Fibroblast of skin of back (primary cell): Measurements from ENCODE around the gene SMC1A. TPM values are rescaled to one million over a fixed set of nuclear protein-coding genes. Genes with fewer than 3 reads are reported as not detected.
"Not testable (repeated sequence)": the region's sequence is repeated elsewhere in the genome, so short reads cannot be mapped to it uniquely, and the experiment has no call there.

Experiments
- DNase-seq: peaks from one replicate; pipeline ENCODE4 v3.0.0-alpha.2; 2013
- polyA plus RNA-seq, 2 experiments: library from polyadenylated mRNA; unstranded; fragments of 120-200 nt; gene quantifications; one replicate each; pipeline ENCODE4 v1.2.1, GENCODE V29; 2013; ENCODE audit not compliant: insufficient read length in 2 of 2

Gene SMC1A
- polyA plus RNA-seq (2013, experiment 1 of 2; ENCODE audit: insufficient read length), result 61.1 TPM
- 35.9 TPM for polyA plus RNA-seq (2013, experiment 2 of 2; ENCODE audit: insufficient read length)

DNA sequence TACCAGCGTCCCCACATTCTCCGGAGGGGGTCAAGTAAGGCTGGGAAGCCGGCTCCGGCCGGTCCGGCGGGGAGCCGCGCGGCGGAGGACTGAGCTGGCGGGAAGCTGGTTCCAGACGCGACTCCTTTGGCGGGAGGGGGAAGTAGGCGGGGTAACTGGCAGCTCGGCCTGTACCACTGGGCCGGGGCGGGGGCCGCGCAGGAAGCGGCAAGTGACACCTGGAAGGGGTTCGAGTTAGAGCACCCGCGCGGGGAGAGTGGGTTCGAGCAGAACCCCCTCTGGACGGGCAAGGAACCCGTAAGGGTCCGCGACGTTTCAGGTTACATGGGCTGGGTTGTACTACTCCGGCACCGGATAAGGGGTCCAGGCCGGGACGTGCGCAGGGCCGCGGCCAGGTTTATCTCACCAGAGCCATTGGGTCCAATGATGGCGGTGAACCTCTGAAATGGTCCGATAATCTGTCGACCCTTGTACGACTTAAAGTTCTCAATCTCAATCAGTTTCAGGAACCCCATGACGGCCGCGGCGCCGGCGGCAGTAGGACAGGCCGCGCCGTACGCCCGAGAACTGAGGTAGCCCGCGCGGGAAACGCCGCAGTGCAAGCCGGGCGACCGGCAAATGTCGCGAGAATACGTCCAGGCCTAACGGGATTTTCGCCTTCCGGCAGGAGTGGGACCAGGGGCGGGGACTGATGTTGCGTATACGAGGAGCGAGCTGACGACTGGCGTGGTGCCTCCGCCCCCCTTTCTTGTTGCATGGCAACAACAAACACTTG is at the start of gene SMC1A:
SMC1A (minus strand) TSS at position 569 of the 775 bp plus-strand sequence; CDS start at position 515, 54 bp downstream.
- peak; percentile 93 for DNase-seq

DNA sequence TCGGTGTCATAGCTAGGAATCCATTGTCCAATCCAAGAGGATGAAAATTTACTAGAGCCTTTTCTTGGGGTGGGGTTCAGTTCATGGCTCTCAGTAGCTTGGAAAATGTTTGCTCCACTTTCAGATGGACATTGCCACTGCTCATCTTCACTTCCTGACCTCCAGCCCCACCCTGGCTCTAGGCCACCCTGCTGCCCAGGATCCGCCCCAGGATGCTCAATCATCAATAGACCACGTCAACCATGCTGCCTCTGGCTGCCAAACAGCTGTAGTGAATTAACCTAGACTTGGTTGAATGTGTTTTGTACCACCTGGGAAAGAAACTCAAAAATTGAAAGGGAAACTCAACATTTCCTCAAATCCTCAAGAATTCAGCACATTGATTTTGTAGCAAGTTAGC is 48.9 kb upstream of the SMC1A start:
- no peak for DNase-seq

DNA sequence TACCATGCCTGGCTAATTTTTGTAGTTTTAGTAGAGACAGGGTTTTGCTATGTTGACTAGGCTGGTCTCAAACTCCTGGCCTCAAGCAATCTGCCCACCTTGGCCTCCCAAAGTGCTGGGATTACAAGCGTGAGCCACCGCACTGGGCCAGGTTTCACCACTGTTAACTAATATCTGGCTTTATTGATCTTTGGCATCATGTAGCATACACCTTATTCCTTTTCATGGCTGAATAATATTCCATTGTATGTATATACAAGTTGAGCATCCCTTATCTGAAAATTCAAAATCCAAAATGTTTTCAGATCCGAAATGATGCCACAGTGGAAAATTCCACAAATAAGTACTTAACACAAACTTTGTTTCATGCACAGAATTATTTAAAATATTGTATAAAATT is 46.2 kb upstream of the SMC1A start:
- not testable (repeated sequence) for DNase-seq

DNA sequence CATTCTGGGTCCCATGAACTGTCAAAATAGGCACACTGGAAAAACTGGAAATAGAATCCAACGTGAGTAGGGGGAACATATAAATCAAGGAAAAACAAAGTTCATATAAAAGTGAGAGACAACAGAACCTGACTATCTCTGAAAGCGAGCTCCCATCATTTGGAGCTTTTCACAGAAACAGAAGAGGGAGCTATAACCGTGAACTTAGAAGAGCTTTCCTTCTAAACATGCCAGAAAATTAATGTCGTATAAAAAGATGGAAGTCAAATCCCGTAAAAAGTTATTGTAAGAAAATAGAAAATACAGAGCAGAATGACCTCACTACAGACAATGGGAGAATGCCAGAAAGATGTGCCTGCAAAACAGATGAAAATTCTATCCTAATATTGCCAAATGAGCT is 35.6 kb upstream of the SMC1A start:
- DNase-seq, result no peak

DNA sequence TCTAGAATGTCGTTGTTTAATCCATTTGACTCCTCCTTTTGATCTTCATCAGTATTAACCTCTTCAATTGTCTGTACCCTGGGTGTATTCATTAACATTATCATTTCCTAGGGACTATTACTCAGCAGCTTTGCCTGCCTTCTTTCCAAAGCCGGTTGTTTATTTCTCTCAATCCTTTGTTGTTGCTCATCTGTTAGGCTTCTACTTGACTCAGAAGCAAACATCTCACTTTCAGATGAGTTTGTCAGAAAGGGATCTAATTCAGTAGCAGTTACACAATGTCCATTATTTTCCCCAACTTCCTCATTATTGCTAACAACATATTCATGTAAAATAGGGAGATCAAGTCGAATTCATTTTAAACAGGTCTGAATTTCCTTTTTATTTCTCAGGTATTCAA is 33.8 kb upstream of the SMC1A start:
- peak; percentile 41 for DNase-seq

DNA sequence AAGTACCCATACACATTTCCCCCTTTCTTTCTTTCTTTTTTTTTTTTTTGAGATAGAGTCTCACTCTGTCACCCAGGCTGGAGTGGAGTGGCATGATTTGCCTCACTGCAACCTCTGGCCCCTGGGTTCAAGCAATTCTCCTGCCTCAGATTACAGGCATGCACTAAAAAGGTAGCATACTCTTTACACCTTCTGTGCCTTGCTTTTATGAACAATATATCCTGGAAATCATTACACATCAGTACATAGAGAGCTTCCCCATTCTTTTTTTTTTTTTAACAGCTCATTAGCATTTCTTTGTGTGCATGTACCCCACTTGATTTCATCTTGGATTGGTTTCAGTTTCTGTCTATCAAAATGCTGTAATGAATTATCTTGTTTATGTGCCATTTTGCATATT is 30.4 kb upstream of the SMC1A start:
- no peak for DNase-seq

DNA sequence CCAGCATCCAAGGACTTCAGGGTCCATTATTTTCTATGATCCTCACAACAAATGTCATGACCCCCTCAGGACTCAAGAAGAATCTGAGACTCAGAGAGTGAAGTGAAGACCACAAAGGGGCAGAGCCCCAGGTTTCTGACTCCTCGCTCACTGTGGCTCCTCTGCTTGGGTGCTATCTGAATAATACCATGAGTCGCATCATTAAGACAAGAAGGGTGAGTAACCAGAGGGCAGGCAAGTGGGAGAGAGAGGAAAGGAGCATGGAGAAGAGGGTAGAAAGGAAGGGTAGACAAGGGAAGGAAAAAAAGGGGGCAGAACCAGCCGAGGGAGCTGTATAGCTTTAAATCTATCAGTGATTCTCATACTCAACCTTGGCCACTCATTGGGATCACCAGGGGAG is 27.2 kb upstream of the SMC1A start:
- no peak for DNase-seq

DNA sequence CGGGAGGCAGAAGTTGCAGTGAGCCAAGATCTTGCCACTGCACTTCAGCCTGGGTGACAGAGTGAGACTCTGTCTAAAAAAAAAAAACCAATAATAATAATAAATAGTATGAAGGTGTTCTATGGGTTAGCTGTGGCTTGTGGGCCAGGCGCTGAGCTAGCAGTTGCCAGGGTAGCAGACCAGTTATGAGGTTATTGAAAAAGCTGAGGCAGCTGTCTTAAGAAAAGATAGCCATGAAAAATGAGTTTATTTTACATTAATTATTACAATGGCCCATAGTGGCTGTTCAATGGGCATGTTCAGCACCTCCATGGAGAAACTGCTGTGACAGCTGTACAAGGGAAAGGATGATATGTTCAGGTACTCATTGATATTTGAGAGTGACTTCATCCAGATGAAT is 25.0 kb upstream of the SMC1A start:
- no peak for DNase-seq

DNA sequence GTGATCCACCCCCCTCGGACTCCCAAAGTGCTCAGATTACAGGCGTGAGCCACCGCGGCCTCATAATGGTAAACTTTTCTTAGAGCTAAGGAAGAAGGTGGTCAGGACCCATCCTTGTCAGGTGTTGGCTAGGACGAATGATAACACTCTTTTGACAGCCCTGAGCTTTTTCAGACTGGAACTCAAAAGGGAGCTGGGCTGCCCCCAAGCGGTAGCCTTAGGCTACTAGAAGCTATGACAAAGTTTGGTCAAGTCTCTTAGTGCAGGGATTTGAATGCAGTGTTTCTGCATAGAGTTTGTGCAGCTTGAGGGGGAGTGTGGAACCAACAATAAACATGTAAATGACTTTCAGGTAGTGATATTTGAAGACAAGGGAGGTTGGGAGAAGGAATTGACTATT is 23.5 kb upstream of the SMC1A start:
- DNase-seq, result peak; percentile 30

DNA sequence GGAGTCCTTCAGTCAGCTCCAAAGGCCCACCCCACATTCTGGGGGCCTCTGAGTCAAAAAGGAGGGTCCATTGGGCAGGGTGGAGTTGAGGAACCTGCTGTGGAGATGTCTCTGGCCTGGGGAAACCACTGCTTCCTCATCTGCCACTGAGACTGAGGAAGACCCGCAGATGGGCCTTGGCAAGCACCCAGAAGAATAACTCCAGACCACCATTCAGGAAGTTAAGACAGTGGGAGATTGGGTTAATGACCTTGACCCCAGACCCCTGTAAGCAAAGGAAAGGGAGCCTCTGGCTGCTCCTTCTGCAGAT is 19.8 kb upstream of the SMC1A start:
- no peak for DNase-seq

DNA sequence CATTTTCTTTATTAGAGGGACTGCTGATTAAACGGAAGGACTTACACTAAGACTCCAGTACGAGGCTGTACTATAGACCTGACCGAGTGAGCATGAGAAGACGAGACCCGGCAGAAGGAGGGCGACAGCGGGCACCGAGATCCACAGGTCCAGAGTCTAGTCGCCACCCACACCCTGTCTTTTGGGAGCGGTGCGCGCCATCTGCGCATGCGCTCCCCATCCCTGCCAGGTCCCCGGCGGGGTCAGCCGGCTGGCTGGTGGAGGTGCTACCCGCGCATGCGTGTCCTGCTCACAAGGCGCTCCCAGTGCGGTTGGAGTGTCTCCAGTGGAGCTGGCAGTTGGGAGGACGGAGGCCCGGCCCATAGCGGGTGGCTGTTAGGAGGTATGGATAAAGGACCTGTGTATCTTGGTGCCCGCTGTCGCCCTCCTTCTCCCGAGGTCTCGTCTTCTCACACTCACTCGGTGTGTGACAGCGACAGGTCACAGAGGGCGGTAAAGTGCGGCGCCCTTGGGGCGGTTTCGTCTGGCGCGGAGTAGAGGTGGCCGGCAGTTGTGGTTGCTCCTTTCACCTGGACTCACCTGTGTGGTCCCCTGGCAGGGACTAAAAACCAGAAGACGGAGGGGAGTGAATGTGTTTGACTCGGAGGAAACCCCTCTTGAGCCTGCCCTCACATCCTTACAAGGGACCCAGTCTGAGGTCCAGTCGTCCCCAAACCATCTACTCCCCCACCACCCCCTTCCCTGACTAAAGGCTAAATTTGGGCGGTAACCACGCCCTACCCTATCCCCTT is 19.3 kb upstream of the SMC1A start:
- DNase-seq, result peak; percentile 76

DNA sequence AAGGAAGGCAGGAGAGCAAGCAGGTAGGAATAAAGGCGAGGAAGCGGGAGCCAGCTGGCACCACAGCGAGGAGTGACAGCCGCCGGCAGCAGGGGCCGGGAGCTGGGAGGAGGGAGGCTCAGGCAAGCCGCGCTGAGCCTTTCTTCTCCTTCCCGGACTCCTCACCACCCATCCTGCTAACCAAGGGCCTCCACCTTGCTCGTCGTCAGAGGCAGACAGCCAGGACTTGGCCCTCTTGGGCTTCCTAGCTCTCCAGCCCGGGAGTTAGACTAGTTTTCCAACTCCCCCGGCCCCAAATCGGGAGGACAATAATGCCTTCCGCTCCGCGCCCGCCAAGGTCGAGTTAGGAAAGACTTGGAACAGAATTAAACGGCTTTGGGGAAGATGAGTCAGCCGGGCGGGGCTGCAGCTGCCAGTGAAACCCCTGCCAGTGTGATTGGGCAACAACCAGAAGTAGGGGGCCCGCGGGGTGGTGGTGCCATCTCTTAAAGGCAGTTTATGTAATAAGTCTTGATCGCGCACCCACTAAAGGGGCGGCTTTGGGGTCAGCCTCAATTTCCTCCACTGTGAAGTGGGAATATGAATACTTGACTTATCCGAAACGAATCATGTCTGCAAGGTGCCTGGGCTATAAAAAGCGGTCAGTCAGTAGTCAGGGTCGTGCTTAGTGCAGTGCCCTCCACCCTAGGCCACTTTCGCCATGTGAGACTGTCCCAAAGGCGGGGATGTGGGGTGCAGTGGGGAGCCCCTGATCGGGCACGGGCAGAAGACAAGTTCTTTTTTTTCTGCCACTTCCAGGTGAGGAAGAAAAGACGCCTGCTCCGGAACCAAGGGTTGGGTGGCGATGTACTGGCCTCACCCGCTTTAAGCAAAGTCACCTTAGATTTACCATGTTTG is 18.4 kb upstream of the SMC1A start:
- DNase-seq, result peak; percentile 34

DNA sequence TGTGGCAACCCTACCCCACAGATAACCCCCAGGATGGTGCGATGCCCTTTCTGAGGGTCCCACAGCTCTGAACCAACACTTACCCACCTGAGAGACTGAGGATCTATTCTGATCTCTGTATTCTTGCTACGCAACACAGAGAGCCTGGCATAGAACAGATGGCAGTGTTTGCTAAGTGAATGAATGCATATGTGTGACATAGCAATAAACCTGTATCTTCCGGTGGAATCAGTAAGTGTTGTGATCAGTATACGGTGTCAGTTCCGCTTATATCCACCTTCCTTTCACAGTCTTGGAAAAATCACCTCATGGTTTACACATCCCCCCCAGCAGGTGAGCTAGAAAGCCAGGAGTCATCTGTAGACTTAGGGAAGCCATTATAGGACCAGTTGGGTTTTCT is 17.6 kb upstream of the SMC1A start:
- DNase-seq, result no peak

DNA sequence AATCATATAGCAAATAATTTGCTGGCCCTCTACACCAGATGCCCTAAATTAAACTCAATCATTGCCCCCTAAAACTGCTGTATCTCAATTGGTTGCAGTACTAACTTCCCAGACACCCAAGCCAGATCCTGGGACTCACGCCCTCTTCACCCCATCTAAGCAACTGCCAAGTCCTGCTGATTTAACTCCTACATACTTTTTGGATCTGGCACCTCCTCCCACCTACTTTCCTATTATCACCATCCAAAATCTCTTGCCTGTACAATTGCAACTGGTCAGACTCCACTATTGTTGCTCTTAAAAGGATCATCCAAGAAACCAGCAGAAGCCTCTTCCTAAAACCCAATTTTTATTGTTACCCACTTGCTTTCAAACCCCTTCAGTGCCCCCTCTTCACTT is 16.4 kb upstream of the SMC1A start:
- no peak for DNase-seq

DNA sequence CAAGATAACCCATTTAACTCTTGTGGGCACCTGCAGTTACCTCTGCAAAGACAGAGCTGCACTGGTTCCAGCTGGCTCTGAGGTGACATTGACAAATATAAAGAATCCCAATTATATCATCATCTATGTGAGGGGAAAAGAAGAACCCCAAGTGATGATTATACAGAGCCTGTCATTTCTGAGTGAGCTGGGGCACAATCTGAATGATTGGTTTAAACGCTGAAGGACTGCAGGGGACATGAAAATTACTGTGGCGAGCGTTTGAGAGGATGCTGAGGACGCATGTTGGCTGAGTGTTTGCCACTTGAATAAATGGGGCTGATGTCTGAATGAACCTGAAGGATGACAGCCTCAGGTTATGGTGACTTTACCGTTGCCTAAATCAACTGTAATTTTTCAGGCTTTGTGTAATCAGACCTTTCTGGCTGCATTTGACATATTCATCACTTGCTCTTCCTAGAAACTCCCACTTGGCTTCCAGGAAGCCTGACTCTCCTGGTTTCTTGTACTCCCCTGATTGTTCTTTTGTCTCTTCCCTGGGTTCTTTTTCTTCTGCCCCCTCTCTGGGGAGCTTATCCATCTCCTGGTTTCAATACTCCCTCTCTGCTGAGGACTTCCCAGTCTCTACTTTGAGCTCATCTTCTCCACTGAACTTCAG is 15.8 kb upstream of the SMC1A start:
- no peak for DNase-seq

DNA sequence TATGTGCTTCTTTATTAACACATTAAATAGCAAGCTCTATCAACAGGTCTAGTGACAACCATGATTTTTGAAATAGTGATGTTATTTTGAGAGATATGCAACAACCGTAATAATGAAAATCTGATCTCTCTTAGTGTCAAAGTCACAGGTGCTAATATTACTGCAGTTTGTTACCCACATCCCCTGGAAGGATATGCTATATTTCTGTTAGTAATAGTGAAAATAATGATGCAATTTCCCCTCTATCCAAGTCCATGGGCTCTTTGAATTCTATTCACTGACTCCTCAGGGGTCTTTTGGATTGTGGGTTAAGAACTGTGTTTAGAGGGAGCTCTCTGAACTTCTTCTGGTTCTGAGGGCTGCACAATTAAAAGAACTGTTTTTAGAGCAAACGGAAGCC is 14.8 kb upstream of the SMC1A start:
- DNase-seq, result no peak

DNA sequence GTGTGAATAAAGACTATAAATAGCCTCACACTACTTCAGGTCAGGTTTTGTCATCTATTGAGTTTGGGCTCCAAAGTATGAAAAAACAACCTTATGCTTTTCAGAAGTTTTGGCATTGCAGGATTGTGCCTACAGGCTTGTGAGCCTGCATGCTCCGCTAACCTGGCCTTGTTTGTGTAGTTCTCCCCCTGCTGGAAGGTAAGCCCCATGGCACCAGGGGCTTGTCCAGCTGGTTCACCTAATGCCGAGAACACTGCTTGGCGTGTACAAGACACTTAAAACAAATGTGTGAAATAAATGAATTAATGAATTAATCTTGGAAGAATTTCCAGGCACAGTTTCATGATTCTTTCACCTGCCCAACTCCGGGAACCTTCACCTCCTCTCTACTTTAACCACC is 13.5 kb upstream of the SMC1A start:
- peak; percentile 53 for DNase-seq

DNA sequence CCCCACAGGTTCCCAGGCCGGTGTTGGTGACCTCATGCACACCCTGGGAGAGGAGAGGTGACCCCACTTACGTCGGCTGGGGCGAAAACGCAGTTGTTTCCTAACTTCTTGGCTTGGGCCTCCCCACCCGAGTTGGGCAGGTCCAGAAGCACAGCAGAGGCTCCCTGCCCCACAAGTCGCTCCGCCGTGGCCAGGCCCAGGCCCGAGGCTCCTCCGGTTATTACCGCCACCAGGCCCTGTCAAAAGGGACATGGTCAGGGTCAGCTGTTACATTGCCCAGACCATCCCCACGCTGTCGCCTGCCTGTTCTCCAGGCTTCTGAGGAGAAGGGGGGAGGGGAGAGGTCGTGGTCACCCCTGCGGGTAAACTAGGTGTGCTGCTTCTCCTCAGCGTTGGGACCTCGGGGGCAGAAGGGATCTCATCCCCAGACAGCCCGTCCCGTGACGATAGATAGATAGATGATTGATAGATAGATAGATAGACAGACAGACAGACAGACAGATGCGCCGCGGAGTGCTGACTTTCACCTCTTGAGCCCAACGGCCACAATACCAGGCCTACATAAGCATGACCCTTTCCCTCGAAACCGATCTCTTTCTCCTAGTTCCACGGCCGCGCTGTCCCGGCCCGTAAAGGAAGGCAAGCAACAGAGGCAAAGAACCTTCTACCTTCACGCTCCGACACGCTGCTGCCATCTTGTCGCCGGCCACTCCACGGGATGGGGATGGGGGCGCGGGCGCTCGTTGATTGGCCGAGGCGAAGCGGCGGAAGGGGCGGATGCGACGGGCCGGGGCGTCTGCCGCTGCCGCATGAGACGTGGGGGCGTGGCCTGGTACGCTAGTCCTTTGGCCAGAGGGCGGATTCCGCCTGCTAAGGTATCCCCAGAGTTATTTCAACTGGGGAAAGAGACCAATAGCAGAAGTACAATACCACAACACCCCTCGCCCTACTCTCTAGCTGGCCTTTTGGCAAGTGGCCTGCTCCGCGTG is 11.5 kb upstream of the SMC1A start, which contains the start of gene HSD17B10:
HSD17B10 (minus strand) TSS at position 720 of the 989 bp plus-strand sequence; CDS start at position 695, 25 bp downstream.
- DNase-seq, result peak; percentile 80

DNA sequence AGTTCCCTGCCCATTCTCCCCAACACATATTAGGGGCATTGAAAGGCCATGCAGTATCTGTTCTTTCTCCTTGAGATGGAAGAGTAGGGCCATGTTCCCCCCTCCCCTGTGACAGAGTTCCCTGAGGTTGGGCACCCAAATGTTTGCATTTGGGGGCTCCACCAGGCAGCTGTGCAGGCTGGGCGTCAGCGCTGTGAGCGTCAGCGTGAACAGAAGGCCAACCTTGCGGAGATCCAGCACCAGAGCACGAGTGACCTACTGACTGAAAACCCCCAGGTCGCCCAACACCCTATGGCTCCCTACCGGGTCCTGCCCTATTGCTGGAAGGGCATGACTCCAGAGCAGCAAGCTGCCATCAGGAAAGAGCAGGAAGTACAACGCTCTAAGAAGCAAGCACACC is 7.8 kb upstream of the SMC1A start:
- DNase-seq, result no peak

DNA sequence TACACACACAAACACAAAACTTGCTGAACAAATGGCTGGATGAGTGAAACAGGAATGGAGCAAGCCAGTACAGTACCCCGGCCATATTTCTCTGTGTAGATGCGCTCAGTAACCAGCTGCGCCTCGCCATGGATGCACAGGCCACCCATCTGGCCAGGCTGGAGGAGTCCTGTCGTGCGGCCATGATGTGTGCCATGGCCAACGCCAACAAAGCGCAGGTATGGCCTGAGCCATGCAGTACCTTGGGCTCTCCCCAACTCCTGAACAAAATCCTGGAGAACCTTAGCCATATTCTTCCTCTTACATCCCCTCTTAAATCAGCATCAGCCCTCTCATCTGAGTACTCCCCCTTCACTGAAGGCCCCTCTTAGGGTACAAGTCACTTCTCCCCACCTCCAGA is 7.3 kb upstream of the SMC1A start:
- DNase-seq, result no peak

DNA sequence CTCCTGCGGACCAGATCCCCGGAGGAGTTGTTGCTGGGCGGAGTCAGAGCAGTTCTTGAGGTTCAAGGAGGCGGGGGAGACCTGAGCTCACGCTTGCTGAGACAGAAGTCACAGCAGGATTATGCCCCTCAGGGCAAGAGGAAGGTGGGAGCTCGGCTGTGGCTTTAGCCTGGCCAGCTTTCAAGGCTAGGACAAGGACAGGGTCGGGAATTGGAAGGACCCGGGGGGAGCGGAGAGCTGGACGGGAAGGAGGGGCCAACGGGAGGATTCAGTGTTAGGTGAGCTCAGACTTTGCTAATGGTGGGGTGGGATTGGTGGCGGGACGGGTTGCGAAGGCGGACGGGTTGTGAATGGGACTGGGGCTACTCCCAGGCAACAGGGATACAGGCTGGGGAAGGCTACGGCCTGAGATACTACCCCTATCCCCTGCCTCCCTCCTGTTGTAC is 430 bp upstream of the SMC1A start, which contains the start of gene RIBC1:
RIBC1 (plus strand) TSS at position 13 of the 446 bp plus-strand sequence. CDS start 3,404 bp downstream, outside the sequence.
- DNase-seq, result no peak
